HS-27A (cell line): Measurements from ENCODE around the gene SLC35B2.
"Not testable (repeated sequence)": the region's sequence is repeated elsewhere in the genome, so short reads cannot be mapped to it uniquely, and the experiment has no call there.

Experiments used
- DNase-seq: peaks from one replicate; pipeline ENCODE4 v3.0.0-alpha.2; 2012; ENCODE audit warnings: low read depth, missing footprints

Gene SLC35B2

DNA sequence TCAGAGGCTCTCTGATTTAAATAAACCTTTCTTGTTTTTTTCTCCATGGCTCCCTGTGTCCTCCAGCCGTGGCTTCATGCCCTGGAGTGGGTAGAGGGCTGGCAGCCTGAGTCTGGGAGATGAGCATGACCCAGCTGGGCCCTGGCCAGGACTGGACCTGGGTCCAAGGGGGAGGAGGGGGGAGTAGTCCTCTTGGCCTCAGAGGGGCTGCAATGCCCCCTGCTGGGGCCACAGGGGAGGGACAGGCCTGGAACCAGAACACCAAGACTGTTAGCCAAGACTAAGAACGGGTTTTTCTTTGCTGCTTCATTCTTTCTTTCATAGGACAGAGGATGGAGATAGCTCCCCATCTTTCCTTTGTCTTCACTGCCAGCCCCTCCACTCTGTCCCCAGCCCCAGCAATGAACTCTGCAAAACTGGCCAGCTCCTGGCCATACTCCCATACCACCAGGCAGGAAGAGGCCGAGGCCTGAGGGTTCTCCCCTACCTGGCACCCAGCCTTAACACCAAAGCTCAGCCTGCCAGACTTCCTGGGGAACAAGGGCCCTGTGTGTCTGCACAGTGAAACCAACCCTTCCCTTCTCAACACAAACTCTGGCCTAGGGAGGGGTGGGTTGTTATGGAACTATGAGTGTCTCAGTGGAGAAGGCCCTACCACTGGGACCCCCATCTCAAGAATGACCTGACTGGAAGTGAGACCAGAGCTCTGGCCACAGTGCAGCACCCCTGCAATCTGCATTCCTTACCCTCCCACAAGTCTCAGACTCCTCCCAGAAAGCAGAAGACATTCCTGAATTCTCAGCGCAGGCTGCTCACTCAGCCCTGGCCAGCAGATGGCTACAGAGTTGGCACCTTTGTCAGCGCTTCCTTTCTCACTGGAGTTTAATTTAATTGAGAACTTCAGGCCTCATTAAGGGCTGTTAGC, 23.0 kb downstream of the SLC35B2 start:
- no peak for DNase-seq

DNA sequence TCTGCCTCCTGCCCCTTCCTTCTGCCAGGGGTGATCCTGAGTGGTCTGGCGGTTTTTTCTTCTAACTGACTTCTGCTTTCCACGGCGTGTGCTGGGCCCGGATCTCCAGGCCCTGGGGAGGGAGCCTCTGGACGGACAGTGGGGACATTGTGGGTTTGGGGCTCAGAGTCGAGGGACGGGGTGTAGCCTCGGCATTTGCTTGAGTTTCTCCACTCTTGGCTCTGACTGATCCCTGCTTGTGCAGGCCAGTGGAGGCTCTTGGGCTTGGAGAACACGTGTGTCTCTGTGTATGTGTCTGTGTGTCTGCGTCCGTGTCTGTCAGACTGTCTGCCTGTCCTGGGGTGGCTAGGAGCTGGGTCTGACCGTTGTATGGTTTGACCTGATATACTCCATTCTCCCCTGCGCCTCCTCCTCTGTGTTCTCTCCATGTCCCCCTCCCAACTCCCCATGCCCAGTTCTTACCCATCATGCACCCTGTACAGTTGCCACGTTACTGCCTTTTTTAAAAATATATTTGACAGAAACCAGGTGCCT, 23.7 kb downstream of the SLC35B2 start:
- no peak for DNase-seq

DNA sequence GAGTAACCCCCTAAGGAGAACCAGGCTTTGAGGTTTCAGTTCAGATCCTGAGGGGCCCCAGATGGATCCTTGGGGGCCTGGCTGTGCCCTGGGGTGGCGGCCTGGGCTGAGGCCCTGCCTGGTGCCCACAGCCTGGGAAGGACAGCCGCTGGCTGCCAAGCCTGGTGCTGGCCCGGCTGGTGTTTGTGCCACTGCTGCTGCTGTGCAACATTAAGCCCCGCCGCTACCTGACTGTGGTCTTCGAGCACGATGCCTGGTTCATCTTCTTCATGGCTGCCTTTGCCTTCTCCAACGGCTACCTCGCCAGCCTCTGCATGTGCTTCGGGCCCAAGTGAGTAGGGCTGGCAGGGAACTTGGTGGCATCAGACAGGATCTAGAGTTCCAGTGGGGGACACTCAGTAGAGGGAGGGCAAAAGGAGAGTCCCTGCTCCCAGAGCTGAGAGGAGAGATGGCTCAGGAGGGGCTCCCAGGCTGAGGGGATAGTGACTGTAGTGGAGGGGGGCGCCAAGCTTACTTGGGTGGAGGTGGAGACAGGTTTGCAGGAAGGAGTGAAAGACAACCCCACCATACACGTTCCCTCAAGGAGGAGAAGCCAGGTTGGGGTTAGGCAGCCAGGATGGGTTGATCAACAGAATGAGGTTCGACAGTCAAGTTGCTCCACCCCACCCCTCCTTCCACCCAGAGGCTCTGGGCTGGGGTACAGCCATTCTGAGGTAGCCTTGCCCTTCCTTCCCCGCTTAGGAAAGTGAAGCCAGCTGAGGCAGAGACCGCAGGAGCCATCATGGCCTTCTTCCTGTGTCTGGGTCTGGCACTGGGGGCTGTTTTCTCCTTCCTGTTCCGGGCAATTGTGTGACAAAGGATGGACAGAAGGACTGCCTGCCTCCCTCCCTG, 24.4 kb downstream of the SLC35B2 start:
- no peak for DNase-seq

DNA sequence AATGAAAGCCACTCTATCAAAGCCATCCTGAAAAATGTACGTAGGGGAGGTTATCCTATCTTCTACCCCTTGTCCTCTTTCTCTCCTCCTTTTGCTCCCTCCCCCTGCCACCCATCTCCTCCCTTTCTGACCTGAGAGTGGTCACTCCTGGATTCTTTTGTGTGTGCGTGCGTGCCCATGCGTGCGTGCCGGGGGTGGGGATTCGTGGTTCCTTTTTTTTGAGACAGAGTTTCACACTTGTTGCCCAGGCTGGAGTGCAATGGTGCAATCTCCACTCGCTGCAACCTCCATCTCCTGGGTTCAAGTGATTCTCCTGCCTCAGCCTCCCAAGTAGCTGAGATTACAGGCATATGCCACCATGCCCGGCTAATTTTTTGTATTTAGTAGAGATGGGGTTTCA, 25.9 kb downstream of the SLC35B2 start:
- not testable (repeated sequence) for DNase-seq

DNA sequence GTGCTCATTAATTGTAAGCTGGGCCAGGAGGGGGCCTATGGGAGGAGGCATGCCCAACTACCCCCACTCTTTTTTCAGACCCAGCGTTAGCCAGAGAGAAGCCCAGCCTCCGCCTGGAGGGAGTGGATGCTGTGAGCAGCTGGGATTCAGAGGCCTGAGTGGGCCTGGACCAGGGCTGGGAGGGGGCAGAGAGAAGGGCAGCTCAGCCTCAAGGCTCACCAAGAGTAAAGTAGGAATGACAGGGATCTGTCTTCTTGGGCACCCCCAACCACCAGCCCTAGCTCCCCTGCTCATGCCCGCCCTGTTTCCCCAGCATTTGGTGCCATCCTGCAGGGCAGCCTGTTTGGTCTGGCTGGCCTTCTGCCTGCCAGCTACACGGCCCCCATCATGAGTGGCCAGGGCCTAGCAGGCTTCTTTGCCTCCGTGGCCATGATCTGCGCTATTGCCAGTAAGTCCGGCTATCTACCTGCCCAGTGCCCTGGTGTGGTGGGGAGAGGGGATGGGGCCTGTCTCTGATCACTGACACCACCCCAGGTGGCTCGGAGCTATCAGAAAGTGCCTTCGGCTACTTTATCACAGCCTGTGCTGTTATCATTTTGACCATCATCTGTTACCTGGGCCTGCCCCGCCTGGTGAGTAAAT, 27.2 kb downstream of the SLC35B2 start:
- no peak for DNase-seq

DNA sequence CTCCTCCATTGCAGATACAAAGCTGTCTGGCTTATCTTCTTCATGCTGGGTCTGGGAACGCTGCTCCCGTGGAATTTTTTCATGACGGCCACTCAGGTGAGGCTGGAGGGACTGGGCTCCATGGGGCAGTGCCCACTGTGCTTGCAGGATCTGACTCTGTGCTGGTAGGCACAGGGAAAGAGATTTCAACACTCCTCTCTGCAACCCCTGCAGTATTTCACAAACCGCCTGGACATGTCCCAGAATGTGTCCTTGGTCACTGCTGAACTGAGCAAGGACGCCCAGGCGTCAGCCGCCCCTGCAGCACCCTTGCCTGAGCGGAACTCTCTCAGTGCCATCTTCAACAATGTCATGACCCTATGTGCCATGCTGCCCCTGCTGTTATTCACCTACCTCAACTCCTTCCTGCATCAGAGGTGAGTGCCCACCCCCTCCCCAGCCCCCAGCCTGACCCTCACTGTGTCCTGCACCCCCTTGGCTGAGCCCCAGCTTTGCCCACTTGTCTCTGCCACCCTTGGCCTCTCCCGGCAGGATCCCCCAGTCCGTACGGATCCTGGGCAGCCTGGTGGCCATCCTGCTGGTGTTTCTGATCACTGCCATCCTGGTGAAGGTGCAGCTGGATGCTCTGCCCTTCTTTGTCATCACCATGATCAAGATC, 27.8 kb downstream of the SLC35B2 start:
- no peak for DNase-seq

DNA sequence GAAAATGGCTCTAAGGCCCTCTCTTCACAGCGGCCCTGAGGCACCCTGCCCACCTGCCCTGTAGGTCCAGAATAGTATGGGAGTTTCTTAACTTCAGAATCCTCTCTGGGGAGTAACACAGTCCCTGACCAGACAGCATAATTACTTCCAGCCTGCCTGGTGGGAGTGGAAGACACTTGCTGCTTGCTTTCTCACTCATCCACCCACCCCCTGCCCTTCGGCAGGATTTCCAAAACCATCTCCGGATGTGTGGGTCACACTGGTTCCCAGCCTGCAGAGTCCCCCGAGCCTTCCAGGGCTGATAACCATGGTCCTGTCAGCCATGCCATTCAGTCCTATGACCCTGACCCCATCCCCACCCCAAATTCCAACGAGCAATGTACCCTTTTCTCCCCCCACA, 28.5 kb downstream of the SLC35B2 start:
- no peak for DNase-seq

DNA sequence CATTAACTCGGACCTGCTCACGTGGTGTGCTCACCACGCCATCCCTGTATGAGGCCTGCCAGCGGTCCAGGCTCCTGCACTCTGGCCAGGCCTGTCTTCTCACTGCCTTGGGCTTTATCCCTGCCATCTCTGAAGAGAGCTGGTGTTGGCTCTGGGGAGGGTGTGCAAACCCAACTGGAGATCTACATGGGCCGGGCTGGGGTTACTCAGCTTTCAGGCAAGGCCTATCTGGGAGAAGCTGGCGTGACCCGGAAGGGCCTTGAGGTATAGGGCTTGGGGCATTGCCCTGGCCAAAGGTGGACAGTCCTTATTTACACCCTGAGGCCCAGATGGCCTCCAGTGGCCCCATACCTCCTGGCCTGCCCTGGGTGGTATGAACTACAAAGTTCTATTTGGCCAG, 28.9 kb downstream of the SLC35B2 start:
- DNase-seq, result no peak

DNA sequence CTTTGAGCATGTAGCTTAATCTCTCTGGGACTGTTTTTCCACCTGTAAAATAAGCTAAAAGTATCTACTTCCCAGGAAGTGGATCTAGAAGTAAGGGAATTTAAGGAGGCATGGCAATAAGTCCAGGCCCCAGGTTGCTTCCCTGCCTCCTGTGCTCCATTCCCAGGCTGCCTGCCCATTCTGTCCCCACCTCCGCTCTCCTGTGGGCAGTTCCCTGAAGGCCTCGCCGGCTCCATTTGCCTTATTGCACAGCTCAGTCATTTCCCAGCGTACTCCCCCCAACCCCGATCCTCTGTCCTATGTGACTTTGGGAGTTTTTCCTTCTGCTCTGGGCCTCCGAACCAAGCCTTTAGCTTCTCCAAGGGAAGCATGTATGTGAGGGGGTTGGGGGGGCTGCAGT, 29.3 kb downstream of the SLC35B2 start:
- no peak for DNase-seq

DNA sequence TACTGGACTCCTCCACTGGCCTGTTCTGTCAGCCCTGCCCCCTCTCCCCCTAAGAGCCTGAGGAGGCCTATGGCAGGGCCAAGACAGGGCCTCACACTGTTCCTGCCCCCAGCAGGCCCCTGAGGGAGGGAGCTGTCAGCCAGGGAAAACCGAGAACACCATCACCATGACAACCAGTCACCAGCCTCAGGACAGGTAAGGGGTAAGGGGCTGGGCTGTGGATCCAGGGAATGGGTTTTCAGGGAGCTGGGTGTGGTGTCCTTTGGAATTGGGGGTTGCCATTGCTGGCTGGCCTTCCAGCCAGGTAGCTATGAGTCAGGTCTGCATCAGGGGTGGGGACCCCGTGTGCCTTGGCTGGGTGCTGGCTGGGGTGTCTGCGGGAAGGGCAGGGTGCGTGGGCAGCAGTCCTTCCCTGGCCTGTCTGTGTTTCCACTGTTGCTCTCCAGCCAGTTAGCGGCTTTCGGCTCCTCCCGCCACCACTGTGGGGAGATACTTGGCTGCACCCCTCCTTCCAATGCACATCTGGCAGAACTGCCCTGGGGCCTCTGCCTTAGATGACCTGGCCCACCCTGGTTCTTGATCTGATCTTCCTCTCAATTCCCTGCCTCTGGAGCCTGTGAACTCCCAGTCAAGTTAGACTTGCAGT, 30.1 kb downstream of the SLC35B2 start:
- no peak for DNase-seq

DNA sequence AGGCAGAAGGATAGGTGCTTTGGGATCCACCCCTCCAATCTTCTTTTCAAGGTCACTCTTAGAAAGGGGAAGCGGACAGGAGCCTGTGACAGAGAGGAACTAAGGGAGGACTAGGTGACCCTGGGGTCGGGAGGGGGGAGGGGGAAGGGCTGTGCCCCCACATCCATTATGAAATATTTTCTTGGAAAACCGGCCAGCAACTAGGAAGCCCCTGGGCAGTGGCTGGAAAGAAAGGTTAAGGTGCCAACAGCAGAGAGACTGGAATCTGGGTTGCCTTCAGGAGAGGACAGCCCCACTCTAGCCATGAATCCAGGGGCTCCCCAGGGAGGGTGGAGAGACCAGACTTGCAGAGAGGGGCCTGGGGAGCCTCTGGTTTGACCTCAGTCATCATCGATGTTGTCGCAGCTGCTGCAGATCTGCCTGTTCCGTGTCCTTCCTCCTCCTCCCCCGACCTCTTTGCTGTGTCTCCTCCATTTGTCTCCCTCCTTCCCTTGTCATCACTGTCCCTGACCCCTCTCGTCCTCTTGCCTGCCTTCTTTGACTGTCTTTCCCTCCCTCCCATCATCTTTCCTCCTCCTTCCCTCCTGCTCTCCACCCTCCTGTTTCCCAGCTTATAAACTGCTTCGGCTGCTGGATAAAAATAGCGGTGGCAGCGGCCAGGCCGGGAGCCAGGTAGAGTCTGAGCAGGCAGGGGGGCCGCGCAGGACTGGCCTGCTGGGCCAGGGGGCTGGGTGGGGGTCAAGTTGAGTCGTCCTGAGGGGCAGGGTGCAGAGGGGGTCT, 30.8 kb downstream of the SLC35B2 start:
- DNase-seq, result no peak

DNA sequence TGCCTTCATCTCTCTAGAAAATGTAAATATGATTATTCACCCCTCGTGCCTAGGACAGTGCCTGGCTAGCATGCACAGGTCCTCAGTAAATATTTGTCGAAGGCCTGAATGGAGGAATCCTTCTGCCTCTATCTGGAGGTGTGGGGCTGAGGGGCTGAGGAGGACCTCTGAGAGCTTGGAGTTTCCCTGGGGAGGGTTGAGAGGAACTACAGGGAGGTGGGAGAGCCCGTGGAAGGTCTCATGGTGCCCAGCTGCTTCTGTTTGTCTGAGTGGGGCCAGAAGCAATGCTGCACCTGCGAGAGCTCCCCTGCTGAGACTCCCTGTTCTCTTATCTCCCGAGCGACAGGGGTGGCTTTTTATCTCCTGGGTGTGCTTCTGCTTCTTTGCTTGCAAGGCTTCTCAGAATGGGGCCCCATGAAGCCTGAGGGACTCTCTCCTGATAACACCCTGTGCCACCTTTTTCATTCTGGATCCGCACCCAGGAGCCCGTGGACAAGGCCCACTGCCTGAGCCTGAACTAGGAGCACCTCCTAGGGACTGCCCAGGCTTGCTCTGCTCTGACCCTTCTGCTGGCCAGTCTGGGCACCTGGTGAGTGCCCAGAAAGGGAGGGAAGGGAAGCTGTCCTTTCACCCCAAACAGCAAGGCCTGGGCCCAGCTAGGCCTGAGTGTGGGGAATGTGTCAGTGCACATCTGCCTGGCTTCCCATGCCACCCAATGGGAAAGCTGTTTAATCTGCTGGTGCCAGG, 31.6 kb downstream of the SLC35B2 start:
- no peak for DNase-seq

DNA sequence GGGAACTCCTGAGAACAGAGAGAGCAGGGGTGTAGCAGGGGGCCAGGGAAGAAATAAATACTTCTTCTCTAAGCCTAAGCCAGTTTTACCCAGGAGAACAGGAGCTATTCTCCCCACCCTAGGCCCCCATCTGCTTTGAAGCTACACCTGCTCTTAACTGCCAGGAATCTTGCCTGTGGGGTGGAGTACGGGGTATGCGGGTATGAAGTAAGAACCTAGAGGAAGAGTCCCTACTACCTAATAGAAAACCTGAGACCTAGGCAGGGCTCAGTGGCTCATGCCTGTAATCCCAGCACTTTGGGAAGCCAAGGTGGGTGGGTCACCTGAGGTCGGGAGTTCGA, 32.4 kb downstream of the SLC35B2 start:
- no peak for DNase-seq

DNA sequence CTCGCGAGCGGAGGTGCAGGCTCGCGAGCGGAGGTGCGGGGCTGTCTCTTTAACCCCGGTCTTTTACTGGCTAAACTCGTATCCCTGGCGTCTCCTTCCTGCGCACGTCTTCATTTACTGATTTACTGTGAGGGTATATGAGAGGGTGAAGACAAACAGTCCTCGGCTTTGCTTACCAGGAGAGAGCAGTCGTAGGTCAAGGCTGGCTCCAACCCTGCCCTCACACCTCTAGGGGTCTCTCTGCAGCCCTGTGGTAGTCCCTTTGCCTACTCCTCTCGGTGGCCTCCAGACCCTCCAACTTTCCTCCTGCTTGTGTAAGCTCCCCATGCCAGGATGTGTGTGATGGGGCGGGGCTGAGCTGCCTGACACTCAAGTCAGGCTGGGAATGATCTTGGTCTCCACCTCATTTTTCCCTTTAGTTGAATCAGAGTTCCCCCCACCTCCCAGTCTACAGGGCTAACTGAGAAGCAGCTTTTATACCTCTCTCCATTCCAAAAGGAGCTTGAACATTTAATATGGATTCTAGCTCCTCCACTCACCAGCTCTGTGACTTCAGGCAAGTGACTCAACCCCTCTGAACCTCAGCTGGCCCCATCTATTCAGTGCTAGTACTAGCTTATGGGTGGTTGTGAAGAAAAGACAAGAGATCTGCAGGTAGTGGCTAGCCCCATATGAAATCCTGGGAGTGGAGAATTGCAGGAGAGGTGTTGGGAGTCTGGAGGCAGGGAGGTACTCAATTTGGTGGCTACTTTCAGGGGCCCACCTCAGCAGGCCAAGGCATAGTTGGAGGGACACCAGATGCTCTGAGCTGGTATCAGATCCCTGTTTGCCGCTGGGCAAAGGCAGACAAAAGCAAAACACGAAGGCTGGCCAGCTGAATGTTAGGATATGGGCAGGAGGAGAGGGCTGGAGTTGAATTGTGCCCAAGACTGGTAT, 33.0 kb downstream of the SLC35B2 start:
- no peak for DNase-seq

DNA sequence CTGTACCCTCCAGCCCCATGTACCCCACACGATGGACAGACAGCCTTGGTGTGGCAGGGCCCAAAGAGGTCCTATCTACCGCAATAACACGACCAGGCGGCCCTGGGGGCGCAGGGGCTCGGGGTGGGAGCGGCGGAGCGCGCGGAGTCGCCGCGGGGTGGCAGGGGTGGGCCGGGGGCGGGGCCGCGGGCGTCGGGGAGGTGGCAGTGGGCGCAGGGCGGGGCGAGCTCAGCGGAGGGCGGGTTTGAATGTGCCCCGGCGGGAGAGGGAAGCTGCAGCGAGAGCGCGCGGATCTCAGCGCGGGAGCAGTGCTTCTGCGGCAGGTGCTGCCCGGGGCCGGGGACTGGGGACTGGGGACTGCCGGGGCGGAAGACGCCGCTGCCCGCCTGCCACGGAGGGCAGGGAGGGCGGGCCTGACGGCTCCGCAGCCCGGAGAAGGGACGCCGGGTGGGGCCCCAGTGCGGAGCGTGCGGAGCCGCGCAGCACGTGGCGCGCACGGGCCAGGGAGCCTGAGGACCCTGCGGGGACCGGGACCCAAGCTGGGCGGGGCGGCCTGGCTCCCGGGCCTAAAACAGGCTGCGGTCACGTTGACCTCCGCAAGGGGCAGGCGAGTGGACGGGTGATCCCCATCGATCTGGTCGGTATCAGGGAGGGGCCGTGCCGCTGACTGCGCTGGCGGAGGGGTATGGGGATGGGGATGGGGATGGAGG, 33.9 kb downstream of the SLC35B2 start, which contains the start of gene SLC29A1:
Gene SLC29A1 (plus strand): TSS at position 277 of the 710 bp plus-strand sequence. CDS start 3,719 bp downstream, outside the sequence.
- DNase-seq, result no peak

DNA sequence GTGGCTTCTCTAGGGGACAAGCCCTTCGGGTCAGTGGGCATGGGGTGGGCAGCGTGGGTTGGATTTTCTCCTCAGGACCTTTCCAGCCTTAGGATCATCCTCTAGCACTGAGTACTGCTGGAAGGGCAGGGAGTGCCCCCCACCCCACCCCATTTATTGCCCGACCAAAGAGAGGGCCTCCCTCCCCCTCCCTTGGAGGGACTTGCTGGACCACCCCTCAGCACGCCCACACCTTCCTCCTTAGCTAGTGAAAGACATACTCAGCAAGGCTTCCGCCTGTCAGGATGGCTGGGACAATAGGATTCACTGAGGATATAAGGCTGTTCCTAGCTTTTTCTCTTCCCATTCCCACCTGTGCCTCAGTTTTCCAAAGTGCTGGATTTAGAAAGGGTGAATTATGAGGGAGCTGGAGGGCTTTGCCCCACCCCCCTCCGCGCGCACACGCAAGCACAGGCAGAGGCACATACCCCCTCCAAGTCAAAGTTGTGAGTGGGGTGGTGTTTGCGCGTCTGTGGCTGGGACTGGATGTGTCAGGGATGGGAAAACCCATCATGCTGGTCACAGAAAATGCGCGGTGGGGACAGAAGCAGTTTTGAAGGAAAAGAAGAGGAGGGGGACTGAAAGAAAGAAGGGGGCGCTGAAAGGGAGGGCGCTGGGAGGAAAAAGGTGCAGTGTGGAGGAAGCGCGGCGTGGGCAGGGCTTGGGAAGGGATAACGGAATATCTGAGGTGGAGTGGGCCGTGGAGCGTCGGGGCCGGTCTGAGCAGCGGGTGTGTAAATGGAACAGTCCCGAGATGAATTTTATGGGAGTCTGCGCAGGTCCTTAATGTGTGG, 34.6 kb downstream of the SLC35B2 start:
- no peak for DNase-seq

DNA sequence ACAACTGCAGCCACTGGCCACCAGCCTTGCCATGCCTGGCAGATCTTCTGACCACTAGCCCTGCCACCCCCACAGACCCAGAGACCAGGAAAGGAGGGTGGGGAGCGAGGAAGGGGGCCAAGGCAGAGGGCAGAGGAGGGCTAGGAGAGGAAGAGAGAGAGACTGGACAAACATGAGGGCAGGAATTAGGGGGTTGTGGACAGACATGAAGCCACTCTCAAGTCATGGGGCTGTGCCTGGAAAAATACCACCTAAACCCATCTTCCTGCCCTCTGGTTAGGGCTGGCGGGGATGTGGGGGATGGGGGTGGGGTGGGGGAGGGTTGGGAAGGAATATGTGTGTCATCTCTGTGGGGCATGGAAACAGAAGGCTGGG, 35.4 kb downstream of the SLC35B2 start:
- no peak for DNase-seq
